CD1c-positive myeloid dendritic cell (primary cell): ENCODE results near the gene PDS5B.
"Not testable (repeated sequence)": the region's sequence is repeated elsewhere in the genome, so short reads cannot be mapped to it uniquely, and the experiment has no call there.

Experiments
- DNase-seq: peaks from one replicate; pipeline ENCODE4 v3.0.0-alpha.2; 2016; ENCODE audit errors: extremely low spot score

PDS5B gene, protein sequence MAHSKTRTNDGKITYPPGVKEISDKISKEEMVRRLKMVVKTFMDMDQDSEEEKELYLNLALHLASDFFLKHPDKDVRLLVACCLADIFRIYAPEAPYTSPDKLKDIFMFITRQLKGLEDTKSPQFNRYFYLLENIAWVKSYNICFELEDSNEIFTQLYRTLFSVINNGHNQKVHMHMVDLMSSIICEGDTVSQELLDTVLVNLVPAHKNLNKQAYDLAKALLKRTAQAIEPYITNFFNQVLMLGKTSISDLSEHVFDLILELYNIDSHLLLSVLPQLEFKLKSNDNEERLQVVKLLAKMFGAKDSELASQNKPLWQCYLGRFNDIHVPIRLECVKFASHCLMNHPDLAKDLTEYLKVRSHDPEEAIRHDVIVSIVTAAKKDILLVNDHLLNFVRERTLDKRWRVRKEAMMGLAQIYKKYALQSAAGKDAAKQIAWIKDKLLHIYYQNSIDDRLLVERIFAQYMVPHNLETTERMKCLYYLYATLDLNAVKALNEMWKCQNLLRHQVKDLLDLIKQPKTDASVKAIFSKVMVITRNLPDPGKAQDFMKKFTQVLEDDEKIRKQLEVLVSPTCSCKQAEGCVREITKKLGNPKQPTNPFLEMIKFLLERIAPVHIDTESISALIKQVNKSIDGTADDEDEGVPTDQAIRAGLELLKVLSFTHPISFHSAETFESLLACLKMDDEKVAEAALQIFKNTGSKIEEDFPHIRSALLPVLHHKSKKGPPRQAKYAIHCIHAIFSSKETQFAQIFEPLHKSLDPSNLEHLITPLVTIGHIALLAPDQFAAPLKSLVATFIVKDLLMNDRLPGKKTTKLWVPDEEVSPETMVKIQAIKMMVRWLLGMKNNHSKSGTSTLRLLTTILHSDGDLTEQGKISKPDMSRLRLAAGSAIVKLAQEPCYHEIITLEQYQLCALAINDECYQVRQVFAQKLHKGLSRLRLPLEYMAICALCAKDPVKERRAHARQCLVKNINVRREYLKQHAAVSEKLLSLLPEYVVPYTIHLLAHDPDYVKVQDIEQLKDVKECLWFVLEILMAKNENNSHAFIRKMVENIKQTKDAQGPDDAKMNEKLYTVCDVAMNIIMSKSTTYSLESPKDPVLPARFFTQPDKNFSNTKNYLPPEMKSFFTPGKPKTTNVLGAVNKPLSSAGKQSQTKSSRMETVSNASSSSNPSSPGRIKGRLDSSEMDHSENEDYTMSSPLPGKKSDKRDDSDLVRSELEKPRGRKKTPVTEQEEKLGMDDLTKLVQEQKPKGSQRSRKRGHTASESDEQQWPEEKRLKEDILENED (N-terminal part only)

DNA sequence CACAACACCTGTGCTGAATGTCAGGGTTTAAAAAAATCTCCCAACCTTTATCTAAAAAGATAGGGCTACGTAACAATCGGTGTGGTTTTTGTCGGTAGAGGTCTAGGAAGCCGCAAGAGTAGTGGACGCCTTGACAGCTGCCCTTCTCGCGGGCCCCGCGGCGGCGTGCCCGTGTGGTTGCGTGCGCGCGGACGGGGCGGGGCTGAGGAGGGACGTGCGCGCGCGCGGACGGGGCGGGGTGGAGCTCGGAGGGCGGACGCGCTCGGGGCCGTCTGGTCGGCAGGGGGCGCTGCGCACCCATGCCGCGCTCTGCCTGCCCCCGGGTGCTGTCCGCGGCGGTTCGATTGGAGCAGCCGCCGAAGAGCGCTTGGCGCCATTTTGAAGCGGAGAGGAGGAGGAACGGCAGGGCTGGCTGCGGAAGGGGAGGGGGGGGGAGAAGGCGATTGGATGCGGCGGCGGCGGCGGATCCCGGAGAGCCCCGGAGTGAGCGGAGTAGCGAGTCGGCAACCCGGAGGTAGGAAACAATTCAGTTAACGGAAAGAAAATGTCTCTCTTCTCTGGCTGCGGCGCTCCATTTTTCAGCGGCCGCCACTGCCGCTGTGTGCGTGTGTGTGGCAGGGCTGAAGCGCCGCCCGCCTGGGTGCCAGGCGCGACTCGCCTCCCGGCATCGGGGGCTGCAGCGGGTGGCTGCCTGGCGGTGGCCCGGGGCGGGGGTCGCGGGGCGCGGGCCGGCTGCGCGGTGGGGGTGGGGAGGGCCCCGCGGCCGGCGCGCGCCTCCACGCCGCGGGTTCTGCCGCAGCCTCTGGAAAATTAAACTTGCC lies at the start of gene PDS5B:
Gene PDS5B, plus strand, starts transcription at position 373 of the 821 bp plus-strand sequence. CDS start 62,321 bp downstream, outside the sequence.
- DNase-seq, result peak; percentile 98

DNA sequence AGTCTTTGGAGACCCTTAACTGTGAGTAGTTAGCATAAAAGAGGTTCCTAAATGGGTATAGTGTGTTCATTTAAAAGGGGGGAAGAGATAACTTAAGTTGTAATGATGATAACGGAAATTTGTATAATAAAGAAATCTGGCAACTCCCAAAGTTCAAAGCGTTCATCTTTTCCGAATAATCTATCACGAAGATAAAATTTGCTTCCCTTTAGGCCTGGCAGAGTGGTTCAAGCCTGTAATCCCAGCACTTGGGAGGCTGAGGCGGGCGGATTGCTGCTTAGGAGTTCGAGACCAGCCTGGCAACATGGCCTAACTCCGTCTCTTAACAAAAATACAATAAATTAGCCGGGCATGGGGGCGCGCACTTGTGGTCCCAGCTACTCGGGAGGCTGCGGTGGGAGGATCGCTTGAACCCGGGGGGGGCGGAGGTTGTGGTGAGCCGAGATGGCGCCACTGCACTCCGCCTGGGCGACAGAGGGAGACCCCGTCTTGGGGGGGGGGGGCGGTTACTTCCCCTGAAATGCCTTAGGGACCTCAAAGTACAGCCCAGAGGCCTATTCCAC lies 48.6 kb upstream of the PDS5B start:
- no peak for DNase-seq

DNA sequence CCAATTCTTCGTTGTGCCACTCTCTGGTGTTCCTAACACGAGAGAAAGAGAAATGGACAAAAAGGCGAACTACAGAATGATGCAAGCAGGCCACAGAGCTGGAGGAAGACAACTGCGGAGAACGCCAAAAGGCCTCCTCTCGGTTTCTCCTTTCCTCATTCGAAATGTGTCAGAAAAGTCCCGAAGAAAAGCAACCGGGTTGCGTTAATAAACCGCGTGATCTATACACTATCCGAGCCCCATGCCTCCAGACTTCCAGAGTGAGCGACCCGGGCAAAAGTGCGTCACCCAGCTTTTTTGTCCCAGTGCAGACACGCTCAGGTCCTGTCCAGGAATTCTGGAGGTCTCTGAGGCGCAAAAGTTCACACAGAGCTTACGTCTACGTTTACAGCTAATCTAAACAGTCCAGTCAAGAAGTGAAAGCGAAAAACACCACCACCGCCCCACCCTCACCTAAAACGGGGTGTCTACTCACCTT lies 48.1 kb upstream of the PDS5B start:
- DNase-seq, result peak; percentile 84

DNA sequence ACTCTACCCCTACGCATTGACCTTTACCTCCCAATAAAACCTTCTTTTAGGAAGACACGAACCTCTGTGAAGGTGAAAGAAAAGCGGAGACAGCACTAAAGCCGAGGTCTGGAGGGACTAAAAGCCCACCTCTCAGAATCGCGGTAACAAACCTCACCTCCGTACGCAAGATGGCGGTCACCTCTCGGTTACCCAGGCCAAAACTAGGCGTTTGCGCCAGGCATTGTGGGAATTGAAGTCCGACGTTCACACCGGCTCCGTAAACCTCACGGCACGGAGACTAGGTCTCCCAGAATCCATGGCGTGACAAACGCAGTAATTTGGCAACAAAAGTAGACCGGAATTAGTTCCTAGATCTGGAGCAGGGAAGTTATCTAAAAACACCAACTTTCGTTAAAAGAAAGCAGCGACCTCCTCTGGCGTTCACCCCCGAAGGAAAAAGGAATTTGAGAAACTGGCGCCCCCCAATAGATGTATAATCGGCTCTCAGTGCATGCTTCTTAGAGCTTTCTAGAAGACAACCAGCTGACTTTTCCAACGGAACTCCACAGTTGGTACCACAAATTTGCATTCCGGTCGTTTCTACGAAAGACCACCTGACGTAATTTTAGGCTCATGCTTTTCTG lies 47.5 kb upstream of the PDS5B start, which contains the start of gene N4BP2L2:
Gene N4BP2L2, minus strand, starts transcription at position 175 of the 626 bp plus-strand sequence. CDS start 1,768 bp downstream, outside the sequence.
- DNase-seq, result peak; percentile 98

DNA sequence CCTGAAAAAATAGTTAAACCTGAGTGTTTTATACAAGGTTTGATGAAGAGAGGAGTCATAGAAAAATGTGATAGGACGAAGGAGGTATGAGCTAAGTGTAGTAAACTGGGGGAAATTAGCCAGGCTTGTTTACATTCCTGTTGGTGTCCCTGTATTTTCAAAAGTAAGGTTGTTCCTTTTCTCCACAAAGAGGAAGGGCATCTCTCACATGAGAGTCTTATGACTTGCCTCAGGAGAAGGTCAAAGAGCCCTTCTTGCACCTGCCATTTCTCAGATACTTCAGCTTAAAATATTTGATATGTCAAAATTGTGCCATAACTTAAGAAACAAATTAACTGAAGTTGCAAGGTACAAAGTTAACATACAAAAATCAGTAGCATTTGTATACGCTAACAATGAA lies 44.0 kb upstream of the PDS5B start:
- no peak for DNase-seq

DNA sequence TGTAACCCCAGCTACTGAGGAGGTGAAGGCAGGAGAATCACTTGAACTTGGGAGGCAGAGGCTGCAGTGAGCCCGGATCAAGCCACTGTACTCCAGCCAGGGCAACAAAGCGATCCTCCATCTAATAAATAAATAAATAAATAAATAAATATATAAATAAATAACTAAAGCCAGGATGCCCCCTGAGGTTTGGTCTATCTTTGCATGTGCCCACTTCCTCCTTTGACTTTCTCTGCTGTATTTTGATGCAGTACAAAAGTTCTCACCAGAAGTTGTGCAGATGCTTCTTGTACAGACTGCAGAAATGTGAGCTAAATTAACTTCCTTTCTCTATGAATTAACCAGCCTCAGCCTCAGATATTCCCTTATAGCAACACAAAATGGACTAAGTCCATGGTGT lies 41.2 kb upstream of the PDS5B start:
- DNase-seq, result no peak

DNA sequence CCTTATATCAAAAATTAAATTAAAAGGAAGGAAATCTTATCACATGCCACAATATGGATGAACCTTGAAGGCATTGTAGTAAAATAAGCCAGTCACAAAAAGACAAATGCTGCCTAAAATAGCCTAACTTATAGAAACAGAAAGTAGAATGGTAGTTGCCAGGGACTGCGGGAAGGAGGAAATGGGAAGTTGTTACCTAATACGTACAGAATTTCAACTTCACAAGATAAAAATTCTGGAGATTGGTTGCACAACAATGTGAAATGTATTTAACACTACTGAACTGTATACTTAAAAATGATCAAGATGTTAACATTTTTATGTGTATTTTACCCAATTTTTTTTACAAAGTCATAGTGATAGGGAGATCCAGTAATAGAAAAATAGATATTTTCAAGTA lies 37.4 kb upstream of the PDS5B start:
- peak; percentile 57 for DNase-seq

DNA sequence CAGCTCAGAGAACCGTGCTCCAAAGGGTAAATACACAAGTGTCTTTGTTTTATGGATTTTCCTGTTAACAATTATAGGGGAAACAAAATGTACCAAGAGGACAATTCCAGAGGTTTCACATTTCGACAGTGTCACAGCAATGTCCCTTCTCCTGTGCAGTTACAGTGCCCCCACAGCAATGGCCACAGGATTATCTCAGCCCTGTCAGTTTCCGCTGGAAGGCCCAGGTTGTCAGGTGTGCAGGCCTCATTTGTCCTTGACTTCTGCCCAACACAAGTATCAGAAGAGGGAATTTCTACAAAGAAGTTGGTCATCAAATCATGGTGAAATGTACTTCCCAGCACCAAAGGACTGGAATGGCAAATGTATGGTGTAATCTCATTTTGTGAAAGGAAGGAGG lies 36.5 kb upstream of the PDS5B start:
- DNase-seq, result no peak

DNA sequence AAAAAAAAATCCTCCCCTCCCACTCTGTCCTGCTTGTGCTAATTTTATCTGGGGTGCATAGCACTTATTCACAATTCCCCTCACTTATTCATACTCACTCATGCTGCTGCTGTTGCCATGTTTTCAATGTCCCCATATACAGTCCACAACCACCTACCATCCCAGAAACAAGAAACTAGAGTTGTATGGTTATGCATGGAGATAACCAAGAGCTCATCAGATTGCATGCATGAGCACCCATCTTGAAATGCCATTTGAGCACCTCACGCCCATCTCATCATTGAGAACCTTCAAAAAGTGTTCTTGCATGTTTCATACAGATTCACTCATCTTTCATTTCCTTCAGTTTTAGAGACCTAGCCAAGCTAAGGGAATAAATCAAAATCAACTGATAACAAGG lies 32.5 kb upstream of the PDS5B start:
- no peak for DNase-seq

DNA sequence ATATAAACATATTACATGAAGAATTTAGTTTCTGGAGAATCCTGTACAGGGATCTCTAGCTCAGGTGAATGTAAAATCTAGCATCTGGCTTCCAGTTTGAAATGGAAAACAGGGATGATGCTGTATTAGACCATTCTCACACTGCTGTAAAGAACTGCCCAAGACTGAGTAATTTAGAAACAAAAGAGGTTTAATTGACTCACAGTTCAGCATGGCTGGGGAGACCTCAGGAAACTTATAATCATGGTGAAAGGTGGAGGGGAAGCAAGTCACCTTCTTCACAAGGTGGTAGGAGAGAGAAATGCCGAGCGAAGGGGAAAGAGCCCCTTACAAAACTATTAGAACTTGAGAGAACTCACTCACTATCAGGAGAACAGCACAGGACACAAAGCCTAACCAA lies 30.6 kb upstream of the PDS5B start:
- DNase-seq, result no peak

DNA sequence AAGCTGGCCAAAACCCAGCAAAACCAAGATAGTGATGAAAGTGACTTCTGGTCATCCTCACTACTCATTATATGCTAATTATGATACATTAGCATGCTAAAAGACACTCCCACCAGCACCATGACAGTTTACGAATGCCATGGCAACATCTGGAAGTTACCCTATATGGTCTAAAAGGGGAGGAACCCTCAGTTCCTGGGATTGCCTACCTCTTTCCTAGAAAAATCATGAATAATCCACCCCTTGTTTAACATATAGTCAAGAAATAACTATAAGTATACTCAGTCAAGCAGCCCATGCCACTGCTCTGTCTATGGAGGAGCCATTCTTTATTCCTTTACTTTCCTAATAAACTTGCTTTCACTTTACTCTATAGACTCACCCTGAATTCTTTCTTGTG lies 25.4 kb upstream of the PDS5B start:
- not testable (repeated sequence) for DNase-seq

DNA sequence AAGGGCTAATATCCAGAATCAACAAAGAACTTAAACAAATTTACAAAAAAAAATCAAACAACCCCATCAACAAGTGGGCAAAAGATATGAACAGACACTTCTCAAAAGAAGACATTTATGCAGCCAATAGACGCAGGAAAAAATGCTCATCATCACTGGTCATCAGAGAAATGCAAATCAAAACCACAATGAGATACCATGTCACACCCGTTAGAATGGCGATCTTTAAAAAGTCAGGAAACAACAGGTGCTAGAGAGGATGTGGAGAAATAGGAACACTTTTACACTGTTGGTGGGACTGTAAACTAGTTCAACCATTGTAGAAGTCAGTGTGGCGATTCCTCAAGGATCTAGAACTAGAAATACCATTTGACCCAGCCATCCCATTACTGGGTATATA lies 10.6 kb upstream of the PDS5B start:
- not testable (repeated sequence) for DNase-seq

DNA sequence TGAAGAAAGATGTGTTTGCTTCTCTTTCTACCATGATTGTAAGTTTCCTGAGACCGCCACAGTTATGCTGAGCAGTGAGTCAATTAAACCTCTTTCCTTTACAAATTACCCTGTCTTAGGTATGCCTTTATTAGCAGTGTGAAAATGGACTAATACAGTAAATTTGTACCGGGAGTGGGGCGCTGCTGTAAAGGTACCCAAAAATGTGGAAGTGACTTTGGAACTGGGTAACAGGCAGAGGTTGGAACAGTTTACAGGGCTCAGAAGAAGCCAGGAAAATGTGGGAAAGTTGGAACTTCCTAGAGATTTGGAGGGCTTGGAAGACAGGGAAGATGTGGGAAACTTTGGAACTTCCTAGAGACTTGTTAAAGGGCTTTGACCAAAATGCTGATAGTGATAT lies 9.2 kb upstream of the PDS5B start:
- no peak for DNase-seq

DNA sequence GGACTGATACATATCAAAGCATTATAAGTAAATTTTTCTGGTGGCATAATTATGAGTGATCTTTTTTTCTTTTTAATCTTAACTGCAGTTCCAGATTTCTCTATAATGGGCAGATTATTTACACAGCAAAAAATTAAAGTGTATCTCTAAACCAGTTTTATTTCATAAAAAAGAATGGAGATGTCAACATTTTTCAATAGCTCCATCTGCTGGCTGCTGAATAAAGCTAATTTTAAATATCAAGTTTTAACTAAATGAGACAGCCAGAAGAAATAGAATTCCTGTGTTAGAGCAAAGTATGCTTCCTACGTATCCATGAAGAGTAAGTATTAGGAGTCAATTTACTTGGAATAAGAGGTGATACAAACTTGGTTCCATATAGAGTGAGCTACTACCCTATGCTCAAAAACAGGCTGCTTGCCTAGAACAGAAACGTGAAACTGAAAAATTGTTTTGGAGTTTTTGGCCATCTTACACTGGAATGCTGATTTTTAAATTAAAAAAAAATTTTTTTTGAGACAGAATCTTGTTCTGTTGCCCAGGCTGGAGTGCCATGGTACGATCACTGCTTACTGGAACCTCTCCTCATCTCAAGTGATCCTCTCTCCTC lies 5.0 kb upstream of the PDS5B start:
- DNase-seq, result peak; percentile 34

DNA sequence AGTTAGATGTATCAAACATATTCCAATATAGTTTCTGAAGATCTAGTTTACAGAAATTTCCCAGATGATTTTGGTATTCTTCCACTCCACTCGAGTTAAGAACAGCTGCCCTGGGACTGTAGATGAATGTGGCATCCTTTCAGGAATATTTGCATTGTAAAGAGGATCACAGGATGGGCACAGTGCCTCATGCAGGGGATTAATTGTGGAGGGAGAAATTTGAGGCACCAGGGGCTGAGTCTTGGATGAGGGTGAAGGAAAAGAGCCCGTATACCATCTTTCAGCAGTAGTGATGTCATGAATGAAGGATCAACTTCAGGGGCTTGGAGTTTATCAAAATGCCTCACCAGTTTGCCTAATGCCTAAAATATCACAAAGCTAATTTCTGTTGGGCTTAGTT lies 4.0 kb upstream of the PDS5B start:
- no peak for DNase-seq

DNA sequence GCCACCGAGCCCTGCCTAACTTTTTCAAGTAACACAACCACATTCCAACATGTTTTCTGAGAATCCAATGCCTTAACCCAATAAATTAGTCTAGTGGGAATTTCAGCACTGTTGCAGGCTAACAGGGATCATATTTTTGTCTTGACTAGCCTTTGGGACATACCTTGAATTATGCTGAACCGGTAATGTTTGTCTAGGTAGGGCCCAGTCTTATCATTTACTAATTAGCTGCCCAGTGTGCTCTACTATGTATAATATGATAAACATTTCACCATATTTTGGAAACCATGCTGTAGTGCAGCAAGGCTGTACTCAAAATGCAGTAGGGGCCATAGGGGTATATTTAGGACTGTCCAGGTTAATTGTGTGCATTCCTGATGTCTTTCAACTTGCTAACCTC lies 3.3 kb upstream of the PDS5B start:
- DNase-seq, result no peak

DNA sequence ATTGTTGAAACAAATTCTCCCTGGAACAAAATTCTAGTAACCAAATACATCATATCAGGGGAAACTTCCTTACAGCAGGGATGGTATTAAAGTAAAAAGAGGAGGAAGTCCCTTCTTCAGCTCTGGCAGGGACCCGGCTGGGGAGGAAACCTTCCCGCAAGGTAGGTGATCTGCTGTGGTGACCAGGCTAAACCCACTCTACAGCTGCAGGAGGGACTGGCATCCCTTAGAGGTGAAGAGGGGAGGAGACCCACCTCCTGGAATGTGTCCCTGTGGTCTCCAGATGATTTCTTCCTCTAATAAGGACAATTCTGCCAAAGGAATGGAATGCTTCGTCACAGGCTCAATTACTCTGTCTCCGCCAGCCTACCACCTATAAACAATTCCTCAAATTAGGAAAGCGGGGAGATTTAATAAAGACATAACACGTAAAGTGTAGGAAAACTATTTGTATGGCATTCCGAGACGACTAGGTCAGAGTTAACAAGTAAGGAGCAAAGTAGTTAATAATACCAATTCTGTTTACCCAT lies 637 bp upstream of the PDS5B start:
- DNase-seq, result peak; percentile 13

DNA sequence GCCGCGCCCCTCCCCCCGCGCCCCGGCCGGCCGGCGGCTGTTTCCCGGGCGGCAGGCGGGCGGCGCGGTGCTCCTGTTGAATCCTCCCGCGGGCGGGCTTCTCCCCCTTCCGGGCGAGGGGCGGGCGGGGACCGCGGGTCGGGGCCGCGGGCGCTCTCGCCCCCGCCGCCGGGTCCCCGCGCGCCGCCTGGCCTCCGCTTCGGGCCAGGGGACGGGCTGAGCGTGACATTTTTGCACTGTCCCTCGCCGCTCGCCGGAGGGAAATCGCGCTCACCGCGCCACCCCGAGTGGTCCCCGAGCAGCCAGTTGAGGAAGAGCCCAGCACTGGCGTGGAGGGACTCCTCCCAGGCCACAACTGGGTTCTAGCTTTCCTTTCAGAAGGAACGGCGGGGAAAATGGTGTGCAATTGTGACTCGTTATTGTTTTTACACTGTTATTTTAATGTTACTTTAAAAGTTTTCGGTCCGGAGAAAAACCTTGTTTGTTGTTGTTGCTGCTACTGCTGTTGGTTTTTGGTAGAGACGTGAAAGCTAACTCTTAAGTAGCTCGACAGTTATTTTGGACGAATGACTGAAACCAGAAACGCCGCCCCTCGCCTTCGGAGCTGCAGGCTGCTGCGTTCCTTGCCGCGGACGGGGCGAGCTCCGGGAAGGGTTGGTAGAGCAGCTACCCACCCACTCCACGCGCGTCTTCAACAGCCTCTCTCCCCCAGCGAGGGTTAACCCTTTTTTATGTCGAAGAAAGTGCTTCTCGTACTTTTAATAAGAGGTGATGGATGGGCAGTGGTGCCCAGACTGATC lies 959 bp downstream of the PDS5B start:
- peak; percentile 69 for DNase-seq

DNA sequence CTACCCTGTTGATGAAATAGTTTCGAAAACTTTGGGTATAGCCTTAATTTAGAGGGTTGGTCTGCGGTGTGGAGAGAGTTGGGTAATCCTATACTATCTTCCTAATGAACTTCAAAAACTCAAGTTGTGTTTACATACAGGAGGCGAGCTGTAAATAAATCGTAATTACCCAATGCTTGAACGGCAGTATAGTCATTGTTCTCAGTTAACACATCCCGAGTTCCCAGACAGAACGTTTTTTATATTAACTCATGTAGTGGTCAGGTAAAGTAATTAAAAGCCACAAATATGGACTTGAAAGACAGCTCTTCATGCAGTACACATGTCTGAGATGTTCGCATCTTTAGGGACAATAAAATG lies 1.5 kb downstream of the PDS5B start:
- DNase-seq, result no peak
